ENCODE measurements around the gene TDP1.

The TDP1 gene

DNA sequence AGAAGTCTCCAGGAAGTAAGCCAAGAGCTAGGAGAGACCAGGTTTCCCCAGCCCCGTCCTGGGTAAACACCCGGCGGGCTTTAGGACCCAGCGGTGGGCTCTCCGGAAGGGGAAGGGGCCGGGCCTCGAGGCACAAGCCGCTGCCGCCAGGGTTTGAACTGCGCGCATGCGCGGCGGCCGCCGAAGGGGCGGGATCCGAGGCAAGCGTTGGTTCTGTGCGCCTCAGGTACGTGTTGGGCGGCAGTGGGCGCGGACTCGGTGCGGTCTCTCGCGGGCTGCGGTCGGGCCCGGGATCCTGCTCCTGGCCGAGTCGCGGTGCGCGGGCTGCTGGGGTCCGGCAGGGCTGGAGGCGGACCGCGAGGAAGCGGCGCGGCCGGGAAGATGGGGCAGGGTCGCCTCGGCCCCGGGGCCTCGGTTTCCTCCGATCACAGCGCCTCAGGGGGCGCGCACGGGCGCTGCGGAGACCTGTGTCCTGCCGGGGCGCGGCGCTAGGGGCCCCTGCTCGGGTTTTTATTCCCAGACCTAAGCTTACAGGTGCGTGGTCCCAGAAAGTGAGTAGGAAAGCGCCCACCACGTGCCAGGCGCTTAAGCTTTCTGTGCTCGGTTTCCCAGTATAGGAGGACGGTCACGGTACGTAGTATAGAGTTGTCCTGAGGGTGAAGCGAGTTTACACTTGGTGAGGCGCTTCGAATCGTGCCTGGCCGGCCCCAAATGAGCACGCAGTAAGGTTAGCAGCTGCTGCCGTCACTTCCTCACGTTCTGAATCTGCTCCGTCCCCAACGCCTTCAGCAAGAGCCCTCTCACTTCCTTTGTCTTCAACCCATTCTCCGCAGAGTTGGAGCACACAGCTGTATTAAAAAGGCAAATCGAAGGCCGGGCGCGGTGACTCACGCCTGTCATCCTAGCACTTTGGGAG, at the start of gene TDP1:
TSS of gene TDP1 (plus strand) at position 183 of the 916 bp plus-strand sequence. CDS start 7,188 bp downstream, outside the sequence.
- in situ Hi-C loops (cut with HindIII; ENCODE audit: low sequenced_read_pairs), result no loop called here
- peak within 1 kb of the TSS; percentile 64 for H3K4me3 ChIP-seq (ENCODE audit: low read depth, low read length)
- DNase-seq (ENCODE audit: low read depth), result peak; percentile 91
- TF ChIP-seq, protein P1, sequence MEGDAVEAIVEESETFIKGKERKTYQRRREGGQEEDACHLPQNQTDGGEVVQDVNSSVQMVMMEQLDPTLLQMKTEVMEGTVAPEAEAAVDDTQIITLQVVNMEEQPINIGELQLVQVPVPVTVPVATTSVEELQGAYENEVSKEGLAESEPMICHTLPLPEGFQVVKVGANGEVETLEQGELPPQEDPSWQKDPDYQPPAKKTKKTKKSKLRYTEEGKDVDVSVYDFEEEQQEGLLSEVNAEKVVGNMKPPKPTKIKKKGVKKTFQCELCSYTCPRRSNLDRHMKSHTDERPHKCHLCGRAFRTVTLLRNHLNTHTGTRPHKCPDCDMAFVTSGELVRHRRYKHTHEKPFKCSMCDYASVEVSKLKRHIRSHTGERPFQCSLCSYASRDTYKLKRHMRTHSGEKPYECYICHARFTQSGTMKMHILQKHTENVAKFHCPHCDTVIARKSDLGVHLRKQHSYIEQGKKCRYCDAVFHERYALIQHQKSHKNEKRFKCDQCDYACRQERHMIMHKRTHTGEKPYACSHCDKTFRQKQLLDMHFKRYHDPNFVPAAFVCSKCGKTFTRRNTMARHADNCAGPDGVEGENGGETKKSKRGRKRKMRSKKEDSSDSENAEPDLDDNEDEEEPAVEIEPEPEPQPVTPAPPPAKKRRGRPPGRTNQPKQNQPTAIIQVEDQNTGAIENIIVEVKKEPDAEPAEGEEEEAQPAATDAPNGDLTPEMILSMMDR (IDR thresholded peaks at IDR 0.05; ENCODE audit: low read depth, low read length, missing control alignments), result no peak

DNA sequence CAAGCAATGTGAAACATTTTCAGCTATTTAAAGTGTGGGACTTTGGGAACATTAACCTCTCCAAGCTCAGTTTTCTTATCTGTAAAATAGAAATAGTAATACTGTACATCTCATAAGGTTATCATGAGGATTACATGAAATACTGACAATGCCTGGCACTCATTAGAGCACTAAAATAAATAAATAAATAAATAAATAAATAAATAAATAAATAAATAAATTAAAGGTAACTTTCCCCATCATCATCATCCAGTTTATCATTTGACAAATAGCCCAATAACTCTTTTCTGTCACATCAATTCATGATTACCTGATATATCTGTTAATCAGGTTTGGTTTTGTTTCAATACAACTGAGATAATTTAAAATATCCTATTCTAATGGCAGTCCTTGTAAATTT, 49.7 kb upstream of the TDP1 start:
- H3K4me3 ChIP-seq (ENCODE audit: low read depth, low read length), result no peak overlapping the region
- in situ Hi-C loops (cut with HindIII; ENCODE audit: low sequenced_read_pairs), result loop anchor here (25.0 kb wide), 1 partner anchor 869 kb away; no protein-coding TSS in a partner anchor
- TF ChIP-seq, protein P1 (IDR thresholded peaks at IDR 0.05; ENCODE audit: low read depth, low read length, missing control alignments), result no peak
- DNase-seq (ENCODE audit: low read depth), result no peak

DNA sequence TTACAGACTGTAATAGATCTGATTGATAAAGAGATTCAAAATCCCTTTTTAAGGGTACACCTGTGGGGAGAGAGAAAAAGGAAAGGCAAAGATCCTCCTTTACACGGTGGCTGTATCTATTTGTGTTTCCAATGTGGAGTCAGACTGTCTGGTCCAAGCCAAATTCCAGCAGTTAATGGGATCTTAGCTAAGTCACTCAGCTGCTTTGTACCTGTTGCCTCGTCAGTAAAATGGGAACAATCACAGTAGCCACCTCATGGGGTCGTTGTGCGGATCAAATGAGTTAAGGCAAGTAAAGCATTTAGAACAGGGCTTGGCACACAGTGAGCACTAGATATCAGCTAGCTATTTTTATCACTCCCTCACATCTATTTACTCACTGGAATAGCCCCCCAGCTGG, 48.1 kb upstream of the TDP1 start:
- TF ChIP-seq, protein P1 (IDR thresholded peaks at IDR 0.05; ENCODE audit: low read depth, low read length, missing control alignments), result no peak
- H3K4me3 ChIP-seq (ENCODE audit: low read depth, low read length), result no peak overlapping the region
- in situ Hi-C loops (cut with HindIII; ENCODE audit: low sequenced_read_pairs), result loop anchor here (25.0 kb wide), 1 partner anchor 870 kb away; no protein-coding TSS in a partner anchor
- no peak for DNase-seq (ENCODE audit: low read depth)

DNA sequence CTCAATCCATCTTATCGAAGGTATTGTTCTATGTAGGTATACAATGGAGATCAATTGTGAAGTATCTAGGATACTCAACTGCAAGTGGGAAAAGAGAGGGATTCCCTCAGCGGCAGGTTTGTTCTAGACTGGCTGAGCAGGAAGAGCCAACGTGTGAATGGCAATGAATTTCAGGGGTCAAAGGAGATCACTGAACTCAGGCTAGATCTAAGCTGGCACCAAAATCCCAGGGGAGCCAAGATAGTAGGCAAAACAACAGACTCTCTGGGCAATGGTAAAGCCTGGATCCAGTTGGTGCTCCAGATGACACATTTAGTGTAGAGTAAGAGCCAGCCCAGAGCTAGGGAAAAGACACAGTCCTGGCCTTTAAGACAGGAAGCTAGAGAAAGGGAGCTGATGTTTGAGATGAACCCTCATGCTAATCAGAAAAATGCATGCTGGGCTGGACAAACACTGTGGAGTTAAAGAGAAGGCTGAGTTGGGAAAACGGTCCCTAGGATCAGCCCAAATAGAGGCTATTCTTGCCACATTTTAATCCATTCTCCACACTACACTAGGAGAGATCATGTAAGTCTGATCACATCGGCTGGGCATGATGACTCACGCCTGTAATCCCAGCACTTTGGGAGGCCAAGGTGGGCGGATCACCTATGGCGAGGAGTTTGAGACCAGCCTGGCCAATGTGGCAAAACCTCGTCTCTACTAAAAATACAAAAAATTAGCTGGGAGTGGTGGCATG, 46.8 kb upstream of the TDP1 start:
- in situ Hi-C loops (cut with HindIII; ENCODE audit: low sequenced_read_pairs), result loop anchor here (25.0 kb wide), 1 partner anchor 872 kb away; no protein-coding TSS in a partner anchor
- no peak for DNase-seq (ENCODE audit: low read depth)
- no peak overlapping the region for H3K4me3 ChIP-seq (ENCODE audit: low read depth, low read length)
- TF ChIP-seq, protein P1 (IDR thresholded peaks at IDR 0.05; ENCODE audit: low read depth, low read length, missing control alignments), result no peak

DNA sequence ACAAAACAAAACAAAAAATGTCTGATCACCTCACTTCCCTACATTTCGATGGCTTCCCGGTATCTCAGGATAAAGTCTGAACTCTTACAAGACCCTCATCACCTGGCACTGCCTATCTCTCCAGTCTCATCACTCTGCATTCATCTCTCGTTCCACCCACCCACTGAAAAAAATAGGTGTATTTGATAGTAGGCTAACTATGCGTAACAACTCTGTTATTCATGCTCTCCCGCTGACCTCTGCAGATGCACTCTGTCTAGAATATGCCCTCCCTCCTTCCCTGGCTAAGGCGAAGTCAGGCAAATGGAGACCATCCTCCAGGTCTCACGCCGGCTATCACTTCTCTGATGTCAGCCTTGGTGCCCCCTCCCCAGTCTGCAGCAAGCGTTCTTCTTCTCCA, 46.1 kb upstream of the TDP1 start:
- H3K4me3 ChIP-seq (ENCODE audit: low read depth, low read length), result no peak overlapping the region
- in situ Hi-C loops (cut with HindIII; ENCODE audit: low sequenced_read_pairs), result loop anchor here (25.0 kb wide), 1 partner anchor 872 kb away; no protein-coding TSS in a partner anchor
- TF ChIP-seq, protein P1 (IDR thresholded peaks at IDR 0.05; ENCODE audit: low read depth, low read length, missing control alignments), result no peak
- no peak for DNase-seq (ENCODE audit: low read depth)

DNA sequence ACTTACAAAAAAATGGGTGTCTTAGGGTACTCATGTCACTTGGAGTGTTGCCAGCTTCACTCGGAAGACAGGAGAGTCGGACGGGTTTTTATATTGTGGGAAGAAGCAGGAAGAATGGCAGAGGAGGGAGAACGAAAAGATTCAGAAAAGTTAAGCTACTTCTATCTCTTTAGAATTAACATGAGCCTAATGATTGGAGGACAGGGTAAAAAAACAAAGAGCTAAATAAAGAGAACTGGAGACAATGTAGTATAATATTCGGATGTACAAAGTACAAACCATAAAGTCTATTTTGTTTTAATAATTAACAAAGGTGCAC, 45.1 kb upstream of the TDP1 start:
- no peak overlapping the region for H3K4me3 ChIP-seq (ENCODE audit: low read depth, low read length)
- TF ChIP-seq, protein P1 (IDR thresholded peaks at IDR 0.05; ENCODE audit: low read depth, low read length, missing control alignments), result no peak
- DNase-seq (ENCODE audit: low read depth), result no peak
- in situ Hi-C loops (cut with HindIII; ENCODE audit: low sequenced_read_pairs), result loop anchor here (25.0 kb wide), 1 partner anchor 873 kb away; no protein-coding TSS in a partner anchor

Measured in astrocyte of the cerebellum (primary cell).